GM12878 (cell line): Measurements from ENCODE around the gene UBXN11. TPM values are rescaled to one million over a fixed set of nuclear protein-coding genes. Genes with fewer than 3 reads are reported as not detected.

ENCODE experiments used
- ATAC-seq: fragments of 200-7000 bp; cut with Tn5 transposase; 3 replicates; pipeline ENCODE4 v1.9.1; 2020; ENCODE audit warnings: mild to moderate bottlenecking, moderate library complexity
- BruUV-seq: library from RNA; stranded (reverse); fragments of 400-500 nt; replicated peaks from 2 replicates; lab custom pipeline; 2021; lab: Mats Ljungman, UMichigan
- CTCF ChIA-PET: fragments of 300-600 bp; sonication (Branson Sonifier 250); formaldehyde crosslinking; extraction: SDS; loops from one replicate; lab custom pipeline; 2021; ENCODE audit warnings: inconsistent platforms; lab: Yijun Ruan, JAX
- POLR2A ChIA-PET: fragments of 350-600 bp; formaldehyde crosslinking; extraction: SDS; loops from one replicate; lab custom pipeline; 2021; ENCODE audit warnings: inconsistent platforms; lab: Charles Lee
- RAD21 ChIA-PET: fragments of 300-600 bp; sonication (Branson Sonifier 250); formaldehyde crosslinking; loops from one replicate; lab custom pipeline; 2023; ENCODE audit warnings: antibody characterized with exemption; ENCODE audit not compliant: unreplicated experiment; lab: Charles Lee
- SMC1A ChIA-PET: fragments of 300-600 bp; sonication (Branson Sonifier 250); formaldehyde crosslinking; loops from one replicate; lab custom pipeline; 2023; ENCODE audit not compliant: unreplicated experiment, uncharacterized antibody; lab: Charles Lee
- DNase-seq: peaks from one replicate; pipeline ENCODE4 v3.0.0-alpha.2; 2011; ENCODE audit warnings: low read depth, low spot score
- FAIRE-seq: peaks from 3 replicates; lab custom pipeline; 2011; peaks lifted over from hg19 to GRCh38; lab: Jason Lieb, UNC
- H2AFZ ChIP-seq: 2 replicates; pipeline ENCODE4 v1.6.0; 2011; ENCODE audit warnings: low read depth, low read length, control low read depth; ENCODE audit not compliant: control insufficient read depth
- H3K27ac ChIP-seq: 2 replicates; pipeline ENCODE4 v1.5.1; 2011; ENCODE audit warnings: control low read depth; ENCODE audit not compliant: control insufficient read depth, insufficient read depth
- H3K27me3 ChIP-seq, 2 experiments: replicated peaks in 1 of 2; 2 replicates each; pipeline versions ENCODE4 v1.6.0 to v1.6.1; 2011; ENCODE audit warnings: low read length in 1 of 2; ENCODE audit not compliant: control insufficient read depth in 2 of 2, insufficient read depth in 2 of 2
- H3K36me3 ChIP-seq, 2 experiments: 2 replicates each; pipeline ENCODE4 v1.5.1; 2011; ENCODE audit warnings: low read length in 1 of 2; ENCODE audit not compliant: control insufficient read depth in 2 of 2, insufficient read depth in 2 of 2
- H3K4me1 ChIP-seq: 2 replicates; pipeline ENCODE4 v1.6.1; 2011; ENCODE audit warnings: mild to moderate bottlenecking, low read length, moderate library complexity, mixed read lengths; ENCODE audit not compliant: control insufficient read depth, insufficient read depth
- H3K4me2 ChIP-seq: 2 replicates; pipeline ENCODE4 v1.6.0; 2011; ENCODE audit warnings: control low read depth; ENCODE audit not compliant: control insufficient read depth, insufficient read depth
- H3K4me3 ChIP-seq: fragments of 200-600 bp; sonication (generic); 2 replicates; pipeline ENCODE4 v1.5.1; 2016
- H3K79me2 ChIP-seq: 2 replicates; pipeline ENCODE4 v1.6.0; 2011; ENCODE audit warnings: low read length; ENCODE audit not compliant: control insufficient read depth, insufficient read depth
- H3K9ac ChIP-seq: 2 replicates; pipeline ENCODE4 v1.8.0; 2011; ENCODE audit warnings: low read length, control low read depth, mixed read lengths; ENCODE audit not compliant: control insufficient read depth, insufficient read depth
- H3K9me3 ChIP-seq: replicated peaks from 3 replicates; pipeline ENCODE4 v1.5.1; 2011; ENCODE audit warnings: mild to moderate bottlenecking, low read length; ENCODE audit not compliant: control insufficient read depth, insufficient read depth
- H4K20me1 ChIP-seq: 2 replicates; pipeline ENCODE4 v1.6.0; 2011; ENCODE audit not compliant: control insufficient read depth, insufficient read depth
- ATF7 ChIP-seq: fragments of 450-650 bp; IDR thresholded peaks from 2 replicates; pipeline ENCODE4 v1.6.1; 2016; ENCODE audit warnings: low read depth, mild to moderate bottlenecking
- BHLHE40 ChIP-seq, 2 experiments: fragments of 450-650 bp in 1 of 2; IDR thresholded peaks; 2 replicates each; pipeline ENCODE4 v1.6.1; 2011 to 2017; ENCODE audit warnings: low read depth in 2 of 2, borderline replicate concordance in 1 of 2, improper control_type of control experiment in 1 of 2, low read length in 1 of 2, mild to moderate bottlenecking in 1 of 2
- CREM ChIP-seq: IDR thresholded peaks from 2 replicates; pipeline ENCODE4 v1.6.1; 2014; ENCODE audit warnings: antibody characterized with exemption, low read depth
- KDM1A ChIP-seq: fragments of 200-600 bp; sonication (generic); IDR thresholded peaks from 2 replicates; pipeline ENCODE4 v1.6.1; 2016; ENCODE audit warnings: borderline replicate concordance
- SREBF2 ChIP-seq: IDR thresholded peaks from 2 replicates; pipeline ENCODE4 v1.6.1; 2012; ENCODE audit warnings: mild to moderate bottlenecking, low read length
- YBX1 ChIP-seq: fragments of 450-650 bp; IDR thresholded peaks from 2 replicates; pipeline ENCODE4 v1.6.1; 2016; ENCODE audit warnings: antibody characterized with exemption
- WGBS: methylation state at CpG from one replicate; pipeline ENCODE4 v1.1.6; 2016; ENCODE audit warnings: low lambda C conversion rate; ENCODE audit not compliant: insufficient replicate concordance, insufficient coverage; ENCODE audit errors: missing lambda C conversion rate; 5-methylcytosine and 5-hydroxymethylcytosine counted together
- in situ Hi-C: fragments of 300-500 bp; cut with MboI; formaldehyde crosslinking; loops from 9 replicates; pipeline ENCODE4 v1.14.3; 2018; ENCODE audit warnings: mixed read lengths
- intact Hi-C: fragments of 100-400 bp; cut with micrococcal nuclease; formaldehyde crosslinking; loops from one replicate; pipeline ENCODE4 v1.14.2; 2022; ENCODE audit not compliant: unreplicated experiment
- polyA plus RNA-seq, 11 experiments: library from polyadenylated mRNA; depleted of rRNA in 4 of 11; unstranded in 6 of 11; stranded (reverse) in 5 of 11; fragments of >200 nt; fragmentation: Nextera tagmentation in 4 of 11; fragmentation: Illumina TruSeq in 1 of 11; extraction: Ambion mirVana in 4 of 11; extraction: Trizol in 1 of 11; gene quantifications; 1 replicate in 1 of 11; 2 replicates in 10 of 11; pipeline versions ENCODE4 v1.2.1 to v1.2.3, GENCODE V29; 2011 to 2016; ENCODE audit warnings: inconsistent platforms in 2 of 11, missing spikeins in 2 of 11, low read depth in 1 of 11
- total RNA-seq, 4 experiments: library from RNA; depleted of rRNA in 3 of 4; stranded (reverse); fragments of >200 nt in 3 of 4; fragmentation: Illumina TruSeq in 1 of 4; extraction: Trizol in 1 of 4; gene quantifications; 2 replicates each; pipeline versions ENCODE4 v1.2.1 to v1.2.3, GENCODE V29; 2013 to 2021
- TF ChIP-seq, protein P1 (sequence below): fragments of 450-650 bp; IDR thresholded peaks from 2 replicates; pipeline ENCODE4 v1.6.1; 2016; ENCODE audit warnings: mild to moderate bottlenecking
- TF ChIP-seq, protein P2 (sequence below): IDR thresholded peaks from 2 replicates; pipeline ENCODE4 v1.6.1; 2012; ENCODE audit warnings: low read length, inconsistent platforms

Gene UBXN11
- total and polyA plus RNA-seq, 10 of the 15 experiments (the other 5 are each of a cell fraction or from before 2014, with no cell fraction given), result 0.32 to 34.4 (median 9.6) TPM

DNA sequence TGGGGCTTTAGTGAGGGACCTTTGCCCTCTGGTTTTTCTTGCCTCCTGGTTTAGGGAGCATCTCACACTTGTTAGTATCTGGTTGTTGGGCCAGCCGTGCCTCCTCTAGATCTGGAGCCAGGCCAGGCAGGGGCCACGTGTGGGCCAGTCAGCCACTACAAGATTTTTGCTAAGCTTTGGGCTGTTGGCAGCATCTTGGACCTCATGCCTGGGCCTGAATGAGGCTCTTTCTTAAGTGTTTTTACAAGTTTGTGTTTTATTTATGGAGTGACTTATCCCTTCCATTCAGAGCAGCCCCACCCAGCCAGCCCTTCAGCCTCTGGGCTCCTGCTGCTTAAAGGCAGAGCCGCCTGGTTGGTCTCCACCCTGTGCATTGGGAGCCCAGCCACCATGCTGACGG is 28.1 kb downstream of the UBXN11 start:
- no peak for DNase-seq
- SMC1A ChIA-PET, result interaction anchor here (1.0 to 9.1 kb wide), 3 partner anchors 29 to 107 kb away, joined by 3 to 119 read pairs (median 4); partner anchors contain the start of genes CD52 and ZNF593OS
- CTCF ChIA-PET, result interaction anchor here (1.2 to 18.0 kb wide), 7 partner anchors 9 to 138 kb away, joined by 3 to 879 read pairs (median 68); partner anchors contain the start of genes CD52 and CEP85
- TF ChIP-seq YBX1 (no peak), BHLHE40 (IDR thresholded peaks at IDR 0.05; ENCODE audit: borderline replicate concordance in 1 of 2, low read depth in 2 of 2, low read length in 1 of 2) (no peak), CREM (no peak), ATF7 (no peak), KDM1A (no peak), SREBF2 (no peak)
- TF ChIP-seq, protein P1, sequence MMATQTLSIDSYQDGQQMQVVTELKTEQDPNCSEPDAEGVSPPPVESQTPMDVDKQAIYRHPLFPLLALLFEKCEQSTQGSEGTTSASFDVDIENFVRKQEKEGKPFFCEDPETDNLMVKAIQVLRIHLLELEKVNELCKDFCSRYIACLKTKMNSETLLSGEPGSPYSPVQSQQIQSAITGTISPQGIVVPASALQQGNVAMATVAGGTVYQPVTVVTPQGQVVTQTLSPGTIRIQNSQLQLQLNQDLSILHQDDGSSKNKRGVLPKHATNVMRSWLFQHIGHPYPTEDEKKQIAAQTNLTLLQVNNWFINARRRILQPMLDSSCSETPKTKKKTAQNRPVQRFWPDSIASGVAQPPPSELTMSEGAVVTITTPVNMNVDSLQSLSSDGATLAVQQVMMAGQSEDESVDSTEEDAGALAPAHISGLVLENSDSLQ, result no peak
- TF ChIP-seq, protein P2, sequence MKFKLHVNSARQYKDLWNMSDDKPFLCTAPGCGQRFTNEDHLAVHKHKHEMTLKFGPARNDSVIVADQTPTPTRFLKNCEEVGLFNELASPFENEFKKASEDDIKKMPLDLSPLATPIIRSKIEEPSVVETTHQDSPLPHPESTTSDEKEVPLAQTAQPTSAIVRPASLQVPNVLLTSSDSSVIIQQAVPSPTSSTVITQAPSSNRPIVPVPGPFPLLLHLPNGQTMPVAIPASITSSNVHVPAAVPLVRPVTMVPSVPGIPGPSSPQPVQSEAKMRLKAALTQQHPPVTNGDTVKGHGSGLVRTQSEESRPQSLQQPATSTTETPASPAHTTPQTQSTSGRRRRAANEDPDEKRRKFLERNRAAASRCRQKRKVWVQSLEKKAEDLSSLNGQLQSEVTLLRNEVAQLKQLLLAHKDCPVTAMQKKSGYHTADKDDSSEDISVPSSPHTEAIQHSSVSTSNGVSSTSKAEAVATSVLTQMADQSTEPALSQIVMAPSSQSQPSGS, result no peak
- Histone ChIP-seq H3K36me3 (peaks cover 14 to 17% of the 10 kb centered on the region in 2 experiments), H3K79me2 (peaks cover 26% of the 10 kb centered on the region), H3K4me1 (peaks cover 42% of the 10 kb centered on the region), H2AFZ (no peak overlapping the region), H3K9me3 (no peaks in the 10 kb centered on the region), H4K20me1 (no peaks in the 10 kb centered on the region), H3K27me3 (no peaks in the 10 kb centered on the region), H3K4me2 (no peak overlapping the region), H3K4me3 (no peak overlapping the region), H3K27ac (no peak overlapping the region), H3K9ac (no peak overlapping the region)
- no peak for FAIRE-seq
- RAD21 ChIA-PET, result interaction anchor here (0.5 to 8.9 kb wide), 5 partner anchors 10 to 139 kb away, joined by 3 to 113 read pairs (median 7); partner anchors contain the start of gene CD52
- BruUV-seq, result no TSS peak
- in situ Hi-C loops, result no loop called here
- intact Hi-C loops, result no loop called here
- POLR2A ChIA-PET, result interaction anchor here (3.5 kb wide), 1 partner anchor 41 kb away, joined by 31 read pairs; the partner anchor contains the start of gene CD52
- no peak for ATAC-seq
- 65% methylated on average over 4 of the region's 4 CpGs for WGBS
